COLO668 (cell line): ENCODE results near the gene HYAL3.
"Not testable (repeated sequence)": the region's sequence is repeated elsewhere in the genome, so short reads cannot be mapped to it uniquely, and the experiment has no call there.

Experiments used
- DNase-seq: peaks from one replicate; lab custom pipeline; 2025; ENCODE audit not compliant: unreplicated experiment; lab: John Stamatoyannopoulos, UW

The HYAL3 gene

GRCh38 chr3:50316657-50317242, 17.5 kb upstream of the HYAL3 start:
- DNase-seq = peak; percentile 32

DNA sequence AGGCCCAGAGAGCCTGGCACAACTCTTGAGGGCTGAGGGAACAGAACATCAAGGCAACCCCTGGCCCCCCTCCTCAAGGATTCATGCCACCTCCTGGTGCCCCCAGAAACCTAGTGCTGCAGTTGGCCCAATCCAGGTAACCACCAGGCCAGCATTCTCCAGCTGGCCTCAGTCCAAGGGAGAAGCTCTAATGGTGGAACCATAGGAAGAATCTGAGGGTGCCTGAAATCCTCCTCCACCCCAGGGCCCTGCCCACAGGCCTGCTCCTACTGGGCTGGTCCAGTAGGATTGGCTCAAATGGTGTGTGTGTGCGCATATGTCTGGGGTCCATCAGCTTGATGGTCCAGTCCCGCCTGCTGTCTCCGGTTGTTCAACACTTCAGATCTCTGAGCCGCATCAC, 15.6 kb upstream of the HYAL3 start:
- no peak for DNase-seq

DNA sequence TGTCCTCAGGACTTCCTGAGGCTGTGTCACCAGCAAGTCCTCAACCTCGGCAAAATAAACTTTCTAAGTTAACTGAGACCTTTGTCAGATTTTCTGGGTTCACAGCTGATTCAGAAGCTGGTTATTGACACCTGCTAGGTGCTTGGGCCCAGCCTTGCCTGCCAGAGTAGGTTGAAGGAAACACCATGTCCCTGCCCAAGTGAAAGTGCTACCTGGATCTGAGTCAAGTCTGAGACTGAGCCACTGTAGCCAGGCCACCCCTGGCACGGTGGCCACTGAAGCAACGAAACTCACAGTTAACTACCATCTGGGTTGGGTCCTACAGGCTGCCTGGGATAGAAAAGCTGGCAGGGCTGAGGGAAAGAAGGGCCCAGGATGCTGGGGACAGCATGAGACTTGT, 15.1 kb upstream of the HYAL3 start:
- DNase-seq = no peak

DNA sequence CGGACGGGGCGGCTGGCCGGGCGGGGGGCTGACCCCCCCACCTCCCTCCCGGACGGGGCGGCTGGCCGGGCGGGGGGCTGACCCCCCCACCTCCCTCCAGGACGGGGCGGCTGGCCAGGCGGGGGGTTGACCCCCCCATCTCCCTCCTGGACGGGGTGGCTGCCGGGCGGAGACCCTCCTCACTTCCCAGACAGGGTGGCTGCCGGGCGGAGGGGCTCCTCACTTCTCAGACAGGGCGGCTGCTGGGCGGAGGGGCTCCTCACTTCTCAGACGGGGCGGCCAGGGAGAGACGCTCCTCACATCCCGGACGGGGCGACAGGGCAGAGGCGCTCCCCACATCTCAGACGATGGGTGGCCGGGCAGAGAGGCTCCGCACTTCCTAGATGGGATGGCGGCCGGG, 12.8 kb upstream of the HYAL3 start:
- not testable (repeated sequence) for DNase-seq

GRCh38 chr3:50304601-50305000, 5.4 kb upstream of the HYAL3 start:
- no peak for DNase-seq

DNA sequence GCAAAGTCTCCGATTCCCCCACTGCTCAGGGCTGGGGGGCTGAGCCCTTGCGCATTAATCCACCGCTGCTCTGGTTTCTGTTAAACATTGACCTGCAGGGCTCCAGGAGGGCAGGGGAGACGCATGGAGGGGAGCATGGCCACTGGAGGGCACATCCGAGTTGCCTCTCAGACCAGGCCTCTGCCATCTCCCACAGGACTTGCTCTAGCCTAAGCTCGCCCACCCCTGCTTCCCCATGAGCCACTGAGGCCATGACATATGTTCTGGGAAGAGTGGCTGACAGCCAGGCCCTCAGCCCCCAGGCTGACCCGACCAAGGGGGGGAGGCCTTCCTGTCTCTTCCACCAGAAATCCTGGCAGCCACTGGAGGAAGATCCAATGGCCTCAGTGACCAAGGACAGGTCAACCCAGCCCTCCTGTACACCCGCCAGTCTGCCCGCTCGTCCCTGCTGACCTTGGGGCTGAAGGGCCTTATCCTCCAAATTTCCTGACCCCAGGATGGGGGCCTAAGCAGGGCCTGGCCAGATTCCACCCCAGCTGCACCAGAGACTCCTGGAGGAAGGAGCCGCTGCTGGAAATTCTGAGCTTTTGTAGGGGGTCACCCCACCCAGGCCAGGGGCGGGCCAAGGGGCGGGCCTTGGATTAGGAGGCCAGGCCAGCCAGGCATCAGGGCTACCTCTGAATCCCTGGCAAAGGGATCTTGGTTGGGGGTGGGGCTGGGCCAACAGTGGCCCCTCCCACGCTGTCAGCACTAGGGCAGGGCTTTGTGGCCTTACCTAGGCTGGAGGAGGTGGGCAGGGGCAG, 4.0 kb upstream of the HYAL3 start, which contains the start of gene HYAL1:
TSS of gene HYAL1 (minus strand) at position 562 of the 803 bp plus-strand sequence. CDS start 618 bp downstream, outside the sequence.
- no peak for DNase-seq

GRCh38 chr3:50302095-50303012, 3.1 kb upstream of the HYAL3 start:
- no peak for DNase-seq

GRCh38 chr3:50300681-50301254, 1.6 kb upstream of the HYAL3 start:
- DNase-seq = no peak

DNA sequence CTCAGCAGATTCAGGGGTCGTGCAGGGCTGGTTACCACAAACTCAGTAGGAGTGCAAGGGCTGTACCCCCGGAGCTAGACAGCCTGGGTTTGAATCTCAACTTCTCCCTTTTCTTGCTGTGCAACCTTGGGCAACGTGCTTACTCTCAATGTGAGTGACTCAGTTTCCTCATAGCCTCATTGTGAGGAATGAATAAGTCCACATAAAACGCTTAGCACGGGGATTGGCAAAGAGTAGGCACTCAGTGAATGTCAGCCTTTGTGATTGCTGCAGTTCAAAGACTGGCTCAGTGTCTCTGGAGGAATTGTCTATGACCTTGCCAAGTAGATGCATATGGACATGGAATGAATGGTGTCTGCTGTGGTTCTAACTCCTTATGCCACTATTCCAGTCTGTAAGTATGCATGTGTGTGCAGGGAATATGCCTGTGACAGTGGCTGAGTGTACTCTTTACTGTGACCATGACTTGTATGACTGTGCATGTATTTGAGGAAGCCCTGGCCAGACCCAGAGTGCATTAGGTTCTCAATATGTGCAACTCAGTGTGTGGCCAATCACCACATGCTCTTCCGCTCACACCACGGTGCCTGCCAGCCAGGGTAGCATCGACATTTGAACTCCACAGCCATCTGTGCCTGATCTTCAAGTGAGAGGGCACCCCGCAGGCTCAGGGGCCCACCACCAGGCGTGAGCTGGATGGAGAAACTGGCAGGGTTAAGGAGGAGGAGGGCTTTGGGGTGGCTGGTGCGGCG, 900 bp upstream of the HYAL3 start:
- no peak for DNase-seq

DNA sequence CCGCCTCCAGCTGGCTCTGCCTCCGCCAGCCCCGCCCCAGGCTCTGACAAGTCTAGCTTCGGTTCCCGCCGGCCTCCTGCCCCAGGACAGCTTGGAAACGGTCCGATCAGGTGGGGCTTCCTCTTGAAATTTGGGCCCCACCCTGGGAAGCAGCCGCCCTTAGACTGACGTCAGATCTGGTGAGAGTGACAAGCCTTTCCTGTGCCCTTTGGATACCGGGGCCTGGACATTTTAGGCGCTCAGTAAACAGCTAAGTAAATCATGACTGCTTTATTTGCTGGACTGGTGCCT, 378 bp upstream of the HYAL3 start:
- no peak for DNase-seq

- DNase-seq = no peak
These were observed 1.1 kb downstream of the HYAL3 start for GRCh38 chr3:50297896-50298725.

- DNase-seq = no peak
These were observed 1.8 kb downstream of the HYAL3 start for GRCh38 chr3:50297384-50297775.

DNA sequence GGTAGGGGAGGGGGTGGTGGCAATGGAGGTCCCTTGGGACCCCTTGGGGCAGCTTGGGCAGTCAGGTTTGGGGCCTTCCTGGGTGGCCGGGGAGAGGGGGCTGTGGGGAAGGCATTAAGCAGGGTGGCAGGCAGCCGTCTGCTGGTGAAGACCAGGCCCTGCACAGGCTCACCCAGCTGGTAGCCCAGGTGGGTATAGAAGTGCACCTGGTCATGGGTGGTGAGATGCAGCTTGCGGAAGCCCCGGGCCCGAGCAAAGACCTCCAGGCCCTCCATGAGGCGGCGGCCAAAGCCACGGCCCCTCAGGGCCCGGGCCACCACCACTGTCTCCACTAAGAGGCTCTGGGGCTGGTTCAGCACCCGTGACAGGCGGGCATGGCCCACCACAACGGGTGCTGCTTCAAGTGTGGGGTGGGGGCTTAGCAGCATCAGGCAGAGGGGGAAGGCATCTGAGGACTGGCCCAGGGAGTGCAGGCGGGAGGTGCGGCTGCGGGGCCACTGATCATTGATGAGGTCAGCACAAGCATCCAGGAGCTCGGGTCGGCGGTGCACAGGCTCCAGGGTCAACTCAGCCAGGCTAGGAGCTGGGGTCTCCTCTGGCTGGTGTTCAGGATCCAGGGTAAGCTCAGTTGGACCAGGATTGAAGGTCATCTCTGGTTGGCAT, 2.4 kb downstream of the HYAL3 start:
- no peak for DNase-seq

- DNase-seq = no peak
These were observed 3.4 kb downstream of the HYAL3 start for GRCh38 chr3:50295553-50296431.

DNA sequence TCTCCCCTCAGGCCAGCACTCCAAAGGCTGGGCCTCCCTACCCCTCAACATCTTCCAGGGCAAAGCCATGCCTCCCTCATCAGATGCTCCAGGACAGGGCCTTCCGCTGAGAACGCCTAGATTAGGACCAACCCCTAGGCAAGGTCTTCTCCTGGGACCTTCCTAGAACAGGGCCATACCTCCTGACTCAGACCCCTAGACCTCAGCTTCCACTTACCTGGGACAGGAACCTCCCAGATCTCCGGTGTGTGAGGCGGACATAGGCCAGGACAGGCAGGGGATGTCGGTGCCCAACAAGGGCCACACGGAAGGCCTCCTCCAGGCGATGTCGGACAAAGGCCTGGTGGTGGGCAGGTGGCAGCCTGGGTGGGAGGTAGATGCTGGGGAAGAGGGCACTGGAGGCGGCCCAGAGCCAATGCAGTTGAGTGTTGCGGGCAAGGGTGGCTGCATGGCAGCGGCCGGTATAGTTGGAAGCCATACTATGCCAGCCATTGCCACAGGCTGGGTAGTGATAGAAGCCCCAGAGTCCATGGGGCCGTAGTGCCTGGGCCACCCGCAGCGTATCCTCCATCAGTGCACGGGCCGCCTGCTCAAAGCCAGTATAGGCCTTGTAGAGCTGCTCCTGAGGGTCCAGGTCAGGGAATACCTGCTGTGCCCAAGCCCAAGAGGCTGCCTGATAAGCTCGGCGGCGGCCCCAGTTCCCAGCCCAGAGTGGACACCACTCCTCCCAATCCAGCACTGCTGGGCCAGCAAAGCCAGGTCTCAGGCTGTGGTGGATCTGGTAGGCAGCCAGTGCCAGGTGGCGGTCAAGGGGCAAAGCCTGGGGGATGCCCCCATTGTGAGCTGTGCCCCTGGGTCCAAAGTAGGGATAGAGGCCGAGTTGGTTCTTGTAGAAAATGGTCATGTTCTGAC, 4.5 kb downstream of the HYAL3 start:
- DNase-seq = no peak

DNA sequence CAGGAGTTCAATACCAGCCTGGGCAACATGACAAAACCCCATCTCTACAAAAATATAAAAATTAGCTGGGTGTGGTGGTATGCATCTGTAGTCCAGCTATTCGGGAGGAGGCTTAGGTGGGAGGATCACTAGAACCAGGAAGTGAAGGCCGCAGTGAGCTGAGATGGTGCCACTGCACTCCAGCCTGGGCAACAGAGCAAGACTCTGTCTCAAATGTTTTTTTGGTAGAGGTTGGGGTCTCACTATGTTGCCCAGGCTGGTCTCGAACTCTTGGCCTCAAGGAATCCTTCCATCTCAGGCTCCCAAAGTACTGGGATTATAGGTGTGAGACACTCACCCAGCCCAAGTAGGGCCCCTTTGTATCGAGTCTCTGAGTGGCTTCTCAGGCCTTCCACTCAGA, 5.1 kb downstream of the HYAL3 start:
- DNase-seq = no peak

GRCh38 chr3:50293079-50293801, 6.0 kb downstream of the HYAL3 start:
- no peak for DNase-seq
